HG03432 (cell line): ENCODE data around the gene SLC2A8.

Experiments
- ATAC-seq: cut with Tn5 transposase; IDR thresholded peaks from one replicate; pipeline ENCODE4 v1.9.1; 2021; ENCODE audit warnings: mild to moderate bottlenecking, moderate library complexity; ENCODE audit not compliant: unreplicated experiment

The SLC2A8 gene

DNA sequence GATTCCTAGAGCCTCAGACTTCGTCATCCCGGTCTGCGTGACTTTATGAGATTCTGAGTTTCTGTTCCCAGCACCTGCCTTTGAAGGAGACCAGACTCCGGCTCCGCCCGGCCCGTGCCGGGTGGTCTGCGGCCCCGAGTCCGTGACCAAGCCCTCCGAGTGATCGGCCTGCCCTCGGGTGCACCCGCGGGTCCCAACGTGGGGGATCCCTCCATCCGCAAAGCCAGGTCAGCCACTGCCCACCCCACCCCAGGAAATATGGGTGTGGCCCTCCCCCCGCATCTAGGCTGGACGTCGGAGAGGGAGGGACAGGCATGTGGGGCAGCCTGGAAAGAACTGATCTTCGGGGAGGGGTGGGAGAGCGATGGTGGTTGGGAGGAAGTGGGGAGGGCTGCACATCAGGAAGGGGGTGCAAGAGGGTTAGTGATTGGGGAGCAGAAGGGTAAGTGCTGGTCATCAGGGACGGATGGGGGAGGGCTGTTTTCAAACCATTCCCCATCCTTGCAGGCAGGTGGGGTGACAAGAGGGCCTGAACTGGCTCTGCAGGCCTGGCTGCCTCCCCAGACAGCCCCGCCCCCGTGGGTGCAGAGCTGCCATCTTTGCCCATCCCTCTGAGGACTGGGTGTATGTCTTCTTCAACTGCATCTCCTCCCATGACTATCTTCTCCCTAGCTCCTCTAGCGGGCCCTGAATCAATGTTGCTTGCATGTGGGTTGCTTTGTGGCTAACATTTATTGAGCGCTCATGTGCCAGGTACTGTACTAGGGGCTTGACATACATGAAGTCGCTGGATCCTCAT is 55.1 kb downstream of the SLC2A8 start:
- peak; percentile 10 for ATAC-seq

DNA sequence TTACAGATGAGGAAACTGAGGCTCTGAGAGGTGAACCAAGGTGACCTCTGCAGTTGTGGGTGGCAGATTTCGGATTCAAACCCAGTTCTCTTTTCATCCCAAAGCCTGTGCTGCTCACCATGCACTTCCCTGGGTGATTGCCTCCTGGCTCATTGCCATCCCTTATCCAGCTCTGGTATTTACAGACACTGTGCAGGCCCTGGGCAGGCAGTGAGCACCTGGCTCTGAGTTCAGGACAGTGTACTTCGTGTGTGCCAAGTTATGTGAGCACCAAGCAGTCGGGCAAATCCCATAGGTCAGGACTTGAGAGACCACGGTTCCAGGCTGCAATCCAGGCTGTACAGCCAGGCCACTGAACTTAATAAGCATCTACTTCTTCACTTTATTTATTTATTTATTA is 55.7 kb downstream of the SLC2A8 start:
- no peak for ATAC-seq

DNA sequence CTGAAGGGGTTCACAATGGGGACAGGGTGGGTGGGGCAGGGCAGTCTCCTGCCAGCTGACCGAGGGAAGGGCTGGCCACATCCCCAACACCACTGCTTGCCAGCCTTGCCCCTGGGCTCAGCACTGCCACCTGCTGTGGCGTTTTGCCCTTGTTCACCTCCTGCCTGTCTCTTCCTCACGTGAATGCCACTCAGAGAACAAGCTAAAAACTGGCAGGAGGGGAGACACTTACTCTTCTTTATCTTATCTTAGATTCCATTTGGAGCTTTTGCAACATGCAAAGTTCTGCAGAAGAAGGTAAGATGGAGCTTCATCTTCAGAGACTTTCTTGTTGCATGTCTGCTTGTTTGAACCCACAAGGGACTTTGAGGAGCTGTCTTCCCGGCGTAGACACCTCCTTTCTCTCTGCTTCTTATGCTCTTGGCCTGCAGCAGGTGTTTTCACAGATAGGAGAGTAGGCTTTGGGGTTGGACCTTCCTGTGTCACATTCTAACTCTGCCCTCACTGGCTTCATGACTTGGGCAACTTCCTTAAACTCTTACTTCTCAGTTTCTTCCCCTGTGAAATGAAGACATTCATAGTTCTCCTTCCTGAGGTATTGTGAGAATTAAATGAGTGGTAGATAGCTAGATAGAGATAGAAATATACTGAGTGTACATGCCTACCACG is 58.5 kb downstream of the SLC2A8 start:
- ATAC-seq = no peak

DNA sequence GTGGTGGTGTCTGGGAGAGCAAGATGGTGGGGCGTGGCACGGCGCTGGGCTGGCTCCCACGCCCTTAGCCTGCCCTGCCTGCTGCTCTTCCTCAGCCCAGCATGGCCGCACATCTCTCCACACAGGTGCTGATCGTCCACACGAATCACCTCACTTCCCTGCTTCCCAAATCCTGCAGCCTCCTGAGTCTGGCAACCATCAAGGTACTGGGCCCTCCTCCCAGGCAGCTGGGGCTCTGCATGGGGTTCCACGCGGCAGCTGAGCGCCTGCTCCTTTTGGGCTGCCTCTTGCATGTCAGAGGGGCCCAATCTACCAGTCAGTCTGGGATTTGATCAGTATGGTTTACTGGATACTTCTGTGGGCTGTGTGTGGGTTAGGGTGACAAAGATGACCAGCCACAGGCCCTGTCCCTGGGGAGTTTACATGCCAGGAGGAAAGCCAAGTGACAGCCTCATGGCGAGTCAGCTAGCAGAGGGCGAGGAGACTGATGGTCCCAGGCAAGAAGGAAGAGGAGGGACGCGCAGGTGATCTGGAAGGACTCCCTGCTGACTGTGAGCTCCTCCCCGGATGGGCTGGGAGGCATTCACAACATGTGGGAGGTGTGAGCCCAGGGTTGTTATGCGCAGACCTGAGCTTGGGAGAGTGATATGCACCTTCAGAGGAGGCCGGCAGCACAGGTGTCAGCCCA is 60.4 kb downstream of the SLC2A8 start:
- ATAC-seq = no peak
